ENCODE measurements around the gene RASSF1. TPM values are rescaled to one million over a fixed set of nuclear protein-coding genes. Genes with fewer than 3 reads are reported as not detected.

RASSF1 gene
- total and polyA plus RNA-seq, 2 of the 13 experiments (the other 11 are each of a cell fraction or from before 2014, with no cell fraction given): 10.2 to 27.5 TPM

DNA sequence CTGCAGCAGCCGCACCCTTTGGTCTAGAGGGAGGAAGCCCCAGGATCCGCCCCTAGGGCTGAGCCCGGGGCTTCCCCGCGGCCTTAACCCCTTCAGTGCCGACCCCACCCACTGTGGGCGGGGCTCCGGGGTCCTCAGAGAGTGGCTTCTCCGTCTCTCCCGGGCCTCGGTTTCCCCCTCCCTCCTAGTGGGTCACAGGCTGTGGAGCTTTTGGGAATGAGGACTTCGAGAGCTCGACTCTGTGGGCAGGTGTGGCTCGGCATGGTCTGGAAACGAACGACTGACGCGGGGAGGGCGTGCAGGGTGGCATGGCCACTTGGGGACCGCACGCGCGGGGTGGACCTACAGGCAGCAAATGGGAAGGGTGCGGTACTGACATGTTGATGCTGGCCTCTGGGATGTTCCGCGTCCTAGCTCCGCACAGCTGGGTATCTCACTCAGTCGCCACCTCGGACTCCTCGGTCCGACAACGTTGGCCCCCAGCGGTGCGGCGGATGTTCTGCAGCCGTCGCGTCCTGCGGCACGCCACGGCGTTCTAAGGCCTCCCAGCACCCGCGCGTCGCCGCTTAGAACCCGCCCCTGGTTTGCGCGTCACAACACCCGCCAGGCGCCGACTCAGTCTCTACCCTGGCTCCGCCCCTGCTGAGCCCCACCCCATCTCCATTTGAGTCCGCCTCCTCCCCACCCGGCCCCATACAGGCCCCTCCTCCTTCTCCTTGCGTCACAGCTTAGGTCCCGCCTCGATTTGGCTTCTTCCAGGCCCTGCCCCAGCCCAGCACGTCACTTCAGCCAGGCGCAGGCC is 41.6 kb downstream of the RASSF1 start, which contains the start of the genes HYAL3 and NAA80 (continued):
- TF ChIP-seq, protein P1, sequence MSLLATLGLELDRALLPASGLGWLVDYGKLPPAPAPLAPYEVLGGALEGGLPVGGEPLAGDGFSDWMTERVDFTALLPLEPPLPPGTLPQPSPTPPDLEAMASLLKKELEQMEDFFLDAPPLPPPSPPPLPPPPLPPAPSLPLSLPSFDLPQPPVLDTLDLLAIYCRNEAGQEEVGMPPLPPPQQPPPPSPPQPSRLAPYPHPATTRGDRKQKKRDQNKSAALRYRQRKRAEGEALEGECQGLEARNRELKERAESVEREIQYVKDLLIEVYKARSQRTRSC (CRISPR knock-in tag; IDR thresholded peaks at IDR 0.05; ENCODE audit: low read depth): no peak
- TF ChIP-seq, protein P2, sequence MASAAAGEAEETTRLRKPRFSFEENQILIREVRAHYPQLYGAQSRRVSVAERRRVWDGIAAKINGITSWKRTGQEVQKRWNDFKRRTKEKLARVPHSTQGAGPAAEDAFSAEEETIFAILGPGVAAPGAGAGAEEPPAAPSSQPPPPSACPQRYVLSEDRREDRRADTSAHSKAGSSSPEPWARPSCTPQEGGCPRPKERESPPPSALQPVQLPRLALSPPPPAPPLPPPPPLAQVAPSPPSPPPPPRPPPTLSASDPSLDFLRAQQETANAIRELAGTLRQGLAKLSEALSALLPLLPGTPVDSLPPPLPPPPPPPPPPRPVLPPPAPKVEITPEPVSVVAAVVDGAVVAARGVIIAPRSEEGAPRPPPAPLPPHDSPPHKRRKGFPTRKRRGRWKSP (CRISPR knock-in tag; IDR thresholded peaks at IDR 0.05): peak; percentile 89; the same call in 1 of the 2 replicates
- peak; percentile 70; the same call in 1 of the 2 replicates for TF ChIP-seq ZNF773 (CRISPR knock-in tag; IDR thresholded peaks at IDR 0.05; ENCODE audit: borderline replicate concordance)
- TF ChIP-seq, protein P3, sequence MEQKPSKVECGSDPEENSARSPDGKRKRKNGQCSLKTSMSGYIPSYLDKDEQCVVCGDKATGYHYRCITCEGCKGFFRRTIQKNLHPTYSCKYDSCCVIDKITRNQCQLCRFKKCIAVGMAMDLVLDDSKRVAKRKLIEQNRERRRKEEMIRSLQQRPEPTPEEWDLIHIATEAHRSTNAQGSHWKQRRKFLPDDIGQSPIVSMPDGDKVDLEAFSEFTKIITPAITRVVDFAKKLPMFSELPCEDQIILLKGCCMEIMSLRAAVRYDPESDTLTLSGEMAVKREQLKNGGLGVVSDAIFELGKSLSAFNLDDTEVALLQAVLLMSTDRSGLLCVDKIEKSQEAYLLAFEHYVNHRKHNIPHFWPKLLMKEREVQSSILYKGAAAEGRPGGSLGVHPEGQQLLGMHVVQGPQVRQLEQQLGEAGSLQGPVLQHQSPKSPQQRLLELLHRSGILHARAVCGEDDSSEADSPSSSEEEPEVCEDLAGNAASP (CRISPR knock-in tag; IDR thresholded peaks at IDR 0.05; ENCODE audit: borderline replicate concordance): peak; percentile 26
- TF ChIP-seq ZSCAN9 (CRISPR knock-in tag; IDR thresholded peaks at IDR 0.05; ENCODE audit: borderline replicate concordance): no peak; the same call in 1 of the 2 replicates
- TF ChIP-seq HNRNPL (IDR thresholded peaks at IDR 0.05; ENCODE audit: low read depth, low read length): peak; percentile 42; the same call in 1 of the 2 replicates
- peak; percentile 42; the same call in 1 of the 2 replicates for TF ChIP-seq MEIS2 (CRISPR knock-in tag; IDR thresholded peaks at IDR 0.05)
- TF ChIP-seq RXRB (CRISPR knock-in tag; IDR thresholded peaks at IDR 0.05; ENCODE audit: borderline replicate concordance): 0 out of 2 replicates have a peak, but pooled peaks have one; percentile 18
- TF ChIP-seq SUZ12 (IDR thresholded peaks at IDR 0.05; ENCODE audit: low read depth, low read length): no peak
- TF ChIP-seq, protein P4, sequence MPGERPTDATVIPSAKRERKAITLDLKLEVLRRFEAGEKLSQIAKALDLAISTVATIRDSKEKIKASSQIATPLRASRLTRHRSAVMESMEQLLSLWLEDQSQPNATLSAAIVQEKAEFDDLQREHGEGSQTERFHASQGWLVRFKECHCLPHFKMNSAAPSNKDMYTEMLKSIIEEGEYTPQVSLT (CRISPR knock-in tag; IDR thresholded peaks at IDR 0.05; ENCODE audit: borderline replicate concordance, low read depth): 0 out of 2 replicates have a peak, but pooled peaks have one; percentile 32
- TF ChIP-seq ZNF703 (CRISPR knock-in tag; IDR thresholded peaks at IDR 0.05; ENCODE audit: borderline replicate concordance): peak; percentile 62; the same call in 1 of the 2 replicates
- TF ChIP-seq HOXA7 (CRISPR knock-in tag; IDR thresholded peaks at IDR 0.05): no peak
- TF ChIP-seq NR2F2 (IDR thresholded peaks at IDR 0.05; ENCODE audit: borderline replicate concordance, low read depth): no peak
- TF ChIP-seq SAFB2 (CRISPR knock-in tag; IDR thresholded peaks at IDR 0.05; ENCODE audit: borderline replicate concordance, low read depth): peak; percentile 90; the same call in 1 of the 2 replicates
- peak; percentile 63; the same call in 1 of the 2 replicates for TF ChIP-seq ZNF446 (CRISPR knock-in tag; IDR thresholded peaks at IDR 0.05)
- peak; percentile 61; the same call in 1 of the 2 replicates for TF ChIP-seq KDM5A (IDR thresholded peaks at IDR 0.05; ENCODE audit: borderline replicate concordance, low read length)
- TF ChIP-seq SKI (IDR thresholded peaks at IDR 0.05; ENCODE audit: partially characterized antibody): peak; percentile 66
- peak; percentile 71 for TF ChIP-seq RXRA (CRISPR knock-in tag; IDR thresholded peaks at IDR 0.05)
- peak; percentile 24; the same call in 1 of the 2 replicates for TF ChIP-seq HOXA5 (CRISPR knock-in tag; IDR thresholded peaks at IDR 0.05)
- peak; percentile 69 for TF ChIP-seq PHF8 (CRISPR knock-in tag; IDR thresholded peaks at IDR 0.05)
- TF ChIP-seq, protein P5, sequence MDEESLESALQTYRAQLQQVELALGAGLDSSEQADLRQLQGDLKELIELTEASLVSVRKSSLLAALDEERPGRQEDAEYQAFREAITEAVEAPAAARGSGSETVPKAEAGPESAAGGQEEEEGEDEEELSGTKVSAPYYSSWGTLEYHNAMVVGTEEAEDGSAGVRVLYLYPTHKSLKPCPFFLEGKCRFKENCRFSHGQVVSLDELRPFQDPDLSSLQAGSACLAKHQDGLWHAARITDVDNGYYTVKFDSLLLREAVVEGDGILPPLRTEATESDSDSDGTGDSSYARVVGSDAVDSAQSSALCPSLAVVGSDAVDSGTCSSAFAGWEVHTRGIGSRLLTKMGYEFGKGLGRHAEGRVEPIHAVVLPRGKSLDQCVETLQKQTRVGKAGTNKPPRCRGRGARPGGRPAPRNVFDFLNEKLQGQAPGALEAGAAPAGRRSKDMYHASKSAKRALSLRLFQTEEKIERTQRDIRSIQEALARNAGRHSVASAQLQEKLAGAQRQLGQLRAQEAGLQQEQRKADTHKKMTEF (CRISPR knock-in tag; IDR thresholded peaks at IDR 0.05): peak; percentile 82; the same call in 1 of the 2 replicates
- TF ChIP-seq ZNF24 (IDR thresholded peaks at IDR 0.05): 0 out of 2 replicates have a peak, but pooled peaks have one; percentile 67
- TF ChIP-seq ZNF772 (CRISPR knock-in tag; IDR thresholded peaks at IDR 0.05): peak; percentile 77; the same call in 1 of the 2 replicates
- no peak for TF ChIP-seq ZNF296 (CRISPR knock-in tag; conservative IDR thresholded peaks at IDR 0.05)
- peak; percentile 85; the same call in 1 of the 2 replicates for TF ChIP-seq ZNF546 (CRISPR knock-in tag; conservative IDR thresholded peaks at IDR 0.05)
